ENCODE data around the gene CBLN1. TPM values are rescaled to one million over a fixed set of nuclear protein-coding genes. Genes with fewer than 3 reads are reported as not detected.

CBLN1 gene
- total and polyA plus RNA-seq, 2 of the 4 experiments (the other 2 are of a cell fraction): not detected

- Histone ChIP-seq H3K4me1 (ENCODE audit: control insufficient read depth, insufficient read depth, low read length) (no peaks in the 10 kb centered on the region), H2BK120ac (ENCODE audit: low read depth, low read length) (no peak overlapping the region), H3K9ac (ENCODE audit: low read depth, low read length) (no peak overlapping the region), H2AK5ac (ENCODE audit: low read depth, low read length) (no peak overlapping the region), H4K20me1 (ENCODE audit: insufficient read depth, low read length) (no peaks in the 10 kb centered on the region), H3K56ac (ENCODE audit: extremely low read depth, insufficient read depth, low read length) (no peak overlapping the region), H3K4me2 (ENCODE audit: low read depth, low read length) (no peak overlapping the region), H2BK5ac (ENCODE audit: low read depth, low read length, poor library complexity, severe bottlenecking) (no peak overlapping the region), H2AK9ac (replicated peaks; ENCODE audit: low read depth, low read length, poor library complexity) (no peak overlapping the region), H3K79me1 (ENCODE audit: low read depth in 1 of 2, low read length in 2 of 2) (no peaks in the 10 kb centered on the region), H2BK20ac (ENCODE audit: low read depth, low read length) (no peak overlapping the region), H3K4ac (ENCODE audit: low read depth, low read length) (no peak overlapping the region), H3K14ac (replicated peaks; ENCODE audit: low read depth, low read length) (no peak overlapping the region), H3K9me1 (ENCODE audit: insufficient read depth, low read length) (no peaks in the 10 kb centered on the region), H2AFZ (replicated peaks; ENCODE audit: low read length, poor library complexity) (no peak overlapping the region), H4K91ac (ENCODE audit: insufficient read depth, low read depth, low read length) (no peak overlapping the region), H3K9me3 (ENCODE audit: control insufficient read depth, insufficient read depth, low read length) (no peaks in the 10 kb centered on the region), H3K27me3 (ENCODE audit: control insufficient read depth, insufficient read depth, low read length) (no peaks in the 10 kb centered on the region), H3K23ac (ENCODE audit: low read depth, low read length) (no peak overlapping the region), H3K27ac (ENCODE audit: insufficient read depth, low read length) (no peak overlapping the region), H2BK15ac (ENCODE audit: low read depth, low read length) (no peak overlapping the region), H3K18ac (ENCODE audit: low read depth, low read length) (no peak overlapping the region), H3K36me3 (ENCODE audit: control insufficient read depth, insufficient read depth, low read length) (no peaks in the 10 kb centered on the region), H3K4me3 (ENCODE audit: insufficient read depth, low read depth, low read length) (no peak overlapping the region), H4K5ac (ENCODE audit: low read depth, low read length) (no peak overlapping the region), H4K8ac (ENCODE audit: low read depth in 2 of 2, low read length in 2 of 2) (no peak overlapping the region)
- DNase-seq: no peak
- TF ChIP-seq POLR2A (IDR thresholded peaks at IDR 0.05; ENCODE audit: low read depth, low read length) (no peak), MAZ (IDR thresholded peaks at IDR 0.05; ENCODE audit: borderline replicate concordance, low read depth, low read length) (no peak), MXI1 (IDR thresholded peaks at IDR 0.05; ENCODE audit: borderline replicate concordance, low read depth, low read length) (no peak), RCOR1 (IDR thresholded peaks at IDR 0.05; ENCODE audit: insufficient replicate concordance, low read length) (no peak), NFE2L2 (IDR thresholded peaks at IDR 0.05; ENCODE audit: low read depth, low read length) (no peak), RAD21 (IDR thresholded peaks at IDR 0.05; ENCODE audit: low read length) (no peak), FOS (IDR thresholded peaks at IDR 0.05; ENCODE audit: low read depth, low read length) (no peak), RFX5 (IDR thresholded peaks at IDR 0.05; ENCODE audit: low read depth, low read length) (no peak), CTCF (conservative IDR thresholded peaks at IDR 0.05; ENCODE audit: low read depth, low read length) (no peak), CHD1 (IDR thresholded peaks at IDR 0.05; ENCODE audit: low read depth, low read length) (no peak), SMC3 (IDR thresholded peaks at IDR 0.05; ENCODE audit: low read depth, low read length) (no peak)
- no TSS peak for BruUV-seq (replicated peaks)
- in situ Hi-C loops (cut with MboI; ENCODE audit: low sequenced_read_pairs): no loop called here
- WGBS, 2 experiments (ENCODE audit: extremely low coverage in 2 of 2, insufficient read length in 1 of 2): no CpG with 5 or more reads among the region's 6 CpGs
- intact Hi-C loops (cut with micrococcal nuclease): no loop called here
- ChIA-PET CTCF (no interaction called here), POLR2A (ENCODE audit: unreplicated experiment) (no interaction called here)
- ATAC-seq (ENCODE audit: low read depth): no peak
- dilution Hi-C loops (cut with HindIII; ENCODE audit: low sequenced_read_pairs, unreplicated experiment): no loop called here
Observed at GRCh38 chr16:49311823-49312222, 30.2 kb upstream of the CBLN1 start.
